Esophagus muscularis mucosa (tissue), 4 donors: ENCODE data around the gene CTNNA1.

Experiments used
- EP300 ChIP-seq: sonication (generic); formaldehyde crosslinking; IDR thresholded peaks from one replicate; pipeline ENCODE4 v1.6.1; 2017; ENCODE audit warnings: antibody characterized with exemption
- POLR2A ChIP-seq: fragments of 450-650 bp; IDR thresholded peaks from one replicate; pipeline ENCODE4 v1.6.1; 2017; ENCODE audit warnings: antibody characterized with exemption, moderate library complexity, mild to moderate bottlenecking, low read depth
- POLR2AphosphoS5 ChIP-seq, 2 donors: sonication (generic); formaldehyde crosslinking; IDR thresholded peaks; one replicate each; pipeline ENCODE4 v1.6.1; 2017; ENCODE audit warnings: antibody characterized with exemption in 2 of 2
- TF ChIP-seq, protein P1 (sequence below), 3 experiments: fragments of 200-600 bp in 2 of 3; fragments of 450-650 bp in 1 of 3; sonication (generic) in 2 of 3; IDR thresholded peaks; one replicate each; pipeline ENCODE4 v1.5.1; 2017 to 2019; ENCODE audit warnings: antibody characterized with exemption in 3 of 3, mild to moderate bottlenecking in 2 of 3, moderate library complexity in 1 of 3

DNA sequence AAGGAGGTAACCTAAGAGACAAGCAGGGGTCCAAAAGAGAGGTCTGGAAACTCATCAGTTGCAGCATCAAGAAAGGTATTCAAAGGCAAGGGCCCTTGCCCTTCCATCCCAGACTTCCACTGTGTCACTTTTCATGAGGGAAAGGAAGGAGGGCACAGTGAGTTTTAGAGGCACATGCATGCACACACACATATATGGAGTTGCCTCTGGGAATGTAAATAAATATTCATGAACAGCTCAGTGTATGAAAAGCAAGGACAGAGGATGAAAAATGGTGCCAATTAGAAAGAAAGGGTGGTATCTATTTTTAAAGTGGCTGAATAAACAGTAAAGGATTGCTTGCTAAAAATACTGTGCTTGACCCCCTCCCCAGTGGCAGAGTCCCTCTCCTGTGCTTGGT is 227.2 kb downstream of the CTNNA1 start:
- TF ChIP-seq, protein P1, sequence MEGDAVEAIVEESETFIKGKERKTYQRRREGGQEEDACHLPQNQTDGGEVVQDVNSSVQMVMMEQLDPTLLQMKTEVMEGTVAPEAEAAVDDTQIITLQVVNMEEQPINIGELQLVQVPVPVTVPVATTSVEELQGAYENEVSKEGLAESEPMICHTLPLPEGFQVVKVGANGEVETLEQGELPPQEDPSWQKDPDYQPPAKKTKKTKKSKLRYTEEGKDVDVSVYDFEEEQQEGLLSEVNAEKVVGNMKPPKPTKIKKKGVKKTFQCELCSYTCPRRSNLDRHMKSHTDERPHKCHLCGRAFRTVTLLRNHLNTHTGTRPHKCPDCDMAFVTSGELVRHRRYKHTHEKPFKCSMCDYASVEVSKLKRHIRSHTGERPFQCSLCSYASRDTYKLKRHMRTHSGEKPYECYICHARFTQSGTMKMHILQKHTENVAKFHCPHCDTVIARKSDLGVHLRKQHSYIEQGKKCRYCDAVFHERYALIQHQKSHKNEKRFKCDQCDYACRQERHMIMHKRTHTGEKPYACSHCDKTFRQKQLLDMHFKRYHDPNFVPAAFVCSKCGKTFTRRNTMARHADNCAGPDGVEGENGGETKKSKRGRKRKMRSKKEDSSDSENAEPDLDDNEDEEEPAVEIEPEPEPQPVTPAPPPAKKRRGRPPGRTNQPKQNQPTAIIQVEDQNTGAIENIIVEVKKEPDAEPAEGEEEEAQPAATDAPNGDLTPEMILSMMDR (IDR thresholded peaks at IDR 0.05): no peak
- TF ChIP-seq POLR2AphosphoS5 (IDR thresholded peaks at IDR 0.05) (no peak), POLR2A (no peak), EP300 (no peak)
